OCI-LY1 (cell line): ENCODE data around the gene DNAH17.

Experiments
- CTCF ChIP-seq: fragments of 200-600 bp; sonication (generic), shearing (Covaris generic); IDR thresholded peaks from 2 replicates; pipeline ENCODE4 v1.5.1; 2017; ENCODE audit warnings: mild to moderate bottlenecking, antibody characterized with exemption, low read length, moderate library complexity, mixed read lengths
- EZH2 ChIP-seq: fragments of 200-600 bp; sonication (generic), shearing (Covaris generic); IDR thresholded peaks from 2 replicates; pipeline ENCODE4 v1.8.0; 2017; ENCODE audit warnings: borderline replicate concordance, mixed run types, mild to moderate bottlenecking, antibody characterized with exemption, low read length, moderate library complexity, mixed read lengths

DNA sequence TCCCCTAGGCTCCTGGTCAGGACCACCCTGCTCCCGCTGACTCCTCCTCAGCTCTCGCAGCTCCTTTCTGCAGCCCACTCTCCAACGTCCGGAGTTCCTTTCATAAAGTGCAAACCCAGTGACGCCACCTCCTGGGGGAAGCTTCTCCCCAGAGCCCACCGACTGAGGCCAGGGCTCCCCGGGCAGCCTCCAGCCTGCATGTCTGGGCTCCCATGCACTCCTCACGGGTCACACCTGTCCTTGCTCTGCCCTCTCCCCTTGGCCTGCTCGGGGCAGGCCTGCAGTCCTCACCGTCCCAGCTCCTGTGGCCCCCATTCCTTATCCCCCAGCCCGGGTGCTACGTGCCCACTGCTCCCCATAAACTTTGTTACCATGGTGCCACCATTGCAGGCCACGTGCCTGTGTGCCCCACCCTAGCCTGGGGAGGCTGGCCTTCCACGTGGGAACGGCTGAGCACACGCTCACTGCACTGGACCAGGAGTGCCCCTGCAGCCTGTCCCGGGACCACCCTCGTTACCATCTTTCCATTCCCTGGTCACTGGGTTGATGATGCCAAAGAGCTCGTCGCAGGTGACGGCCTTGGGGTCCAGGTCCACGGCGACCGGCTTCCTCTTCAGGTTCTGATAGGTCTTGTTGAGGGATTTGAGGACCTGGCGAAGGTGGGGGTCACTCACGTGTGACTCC lies 84.9 kb downstream of the DNAH17 start:
- TF ChIP-seq CTCF (no peak), EZH2 (no peak)
